RPMI8226 (cell line): Measurements from ENCODE around the gene ST8SIA4.

ENCODE experiments used
- DNase-seq: peaks from one replicate; pipeline ENCODE4 v3.0.0-alpha.2; 2015

ST8SIA4 gene

DNA sequence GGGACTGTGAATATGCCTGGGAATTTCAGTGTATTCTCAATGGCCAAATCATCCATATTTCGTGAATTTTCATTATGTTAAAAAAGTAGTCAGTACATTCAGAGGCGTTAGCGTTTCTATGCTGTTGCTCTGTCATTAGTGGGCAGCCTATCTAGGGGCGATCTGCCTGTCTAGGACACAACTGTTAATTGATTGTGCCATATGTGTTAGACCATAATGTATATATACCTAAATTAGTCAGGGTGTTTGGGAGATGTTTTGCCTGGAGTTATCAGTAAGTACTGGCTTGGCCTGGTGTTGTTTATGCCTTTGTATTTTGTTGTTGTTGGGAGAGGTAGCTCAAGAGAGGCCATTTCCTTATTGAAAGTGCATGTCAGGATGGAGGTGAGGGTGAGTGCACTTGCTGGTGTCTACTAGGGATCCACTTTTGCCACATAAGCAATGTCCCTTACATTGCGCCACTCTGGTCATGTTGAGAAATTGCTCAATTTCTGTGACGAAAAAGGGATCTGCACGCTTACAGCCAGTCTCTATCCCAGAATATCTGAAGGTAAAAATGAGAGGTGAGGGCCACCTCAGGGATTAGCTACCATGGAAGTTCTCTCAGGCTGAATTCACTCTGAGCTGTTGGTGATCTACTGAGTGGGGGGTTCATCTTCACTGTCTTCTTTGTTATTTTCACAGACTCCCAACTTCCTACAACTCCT, 123.3 kb downstream of the ST8SIA4 start:
- peak; percentile 80 for DNase-seq

DNA sequence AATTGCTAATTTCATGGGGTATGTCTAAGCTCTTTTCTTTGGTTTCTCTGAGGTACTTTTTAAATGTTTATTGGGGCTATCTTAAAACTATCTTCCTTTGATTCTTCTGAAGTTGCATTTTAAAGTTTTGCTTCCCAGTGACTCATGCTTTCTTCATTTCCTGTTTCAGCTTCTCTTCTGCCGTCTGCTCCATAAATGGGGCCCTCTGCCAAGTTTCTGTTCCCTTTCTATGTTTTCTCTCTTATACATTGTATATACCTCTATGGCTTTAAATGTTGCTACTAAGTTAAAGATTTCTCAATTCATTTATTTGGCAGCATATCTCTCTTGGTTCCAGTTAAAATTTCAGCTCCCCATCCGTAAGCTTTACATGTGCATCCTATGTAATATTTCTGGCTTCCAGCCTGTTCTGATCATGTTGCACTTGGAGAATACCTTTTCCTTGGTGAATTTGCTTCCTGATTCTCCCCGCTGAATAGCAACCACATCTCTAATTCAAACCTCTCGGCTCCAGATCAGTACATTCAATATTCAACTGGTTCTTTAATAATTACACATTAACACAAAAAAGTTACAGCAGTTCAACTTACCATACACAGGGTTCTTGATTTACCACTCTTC, 125.3 kb downstream of the ST8SIA4 start:
- DNase-seq: peak; percentile 95

DNA sequence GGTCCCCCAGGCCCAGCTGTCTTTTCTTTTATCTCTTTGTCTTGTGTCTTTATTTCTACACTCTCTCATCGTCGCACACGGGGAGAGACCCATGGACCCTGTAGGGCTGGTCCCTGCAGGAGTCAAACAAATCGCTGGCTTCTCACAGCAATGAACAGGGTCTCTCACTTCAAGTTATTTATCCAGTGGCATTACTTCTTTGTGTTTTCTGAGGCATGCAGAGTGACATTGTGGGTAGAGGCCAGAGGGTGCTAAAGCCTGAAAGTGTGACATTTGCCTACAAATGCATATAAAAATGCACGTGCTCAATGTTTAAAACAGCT, 127.6 kb downstream of the ST8SIA4 start:
- DNase-seq: no peak

DNA sequence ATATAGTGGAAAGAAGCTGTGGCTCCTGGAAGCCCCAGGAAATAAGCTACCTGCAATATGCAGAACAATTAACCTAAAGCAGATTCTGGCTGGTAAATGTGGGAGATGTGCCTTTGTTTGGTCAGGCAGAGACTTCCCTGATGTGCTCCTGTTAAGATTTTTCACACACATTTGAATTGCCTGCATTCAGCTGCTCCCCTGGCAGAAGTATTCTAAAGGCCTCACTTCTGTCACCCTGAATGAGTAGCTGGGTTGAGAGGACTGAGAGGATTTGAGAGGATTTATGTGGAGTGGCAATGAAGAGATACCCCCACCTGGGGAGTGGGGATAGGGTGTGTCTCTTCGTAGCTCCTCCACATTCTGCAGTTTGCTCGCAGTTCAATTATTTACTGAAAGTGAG, 130.5 kb downstream of the ST8SIA4 start:
- no peak for DNase-seq

DNA sequence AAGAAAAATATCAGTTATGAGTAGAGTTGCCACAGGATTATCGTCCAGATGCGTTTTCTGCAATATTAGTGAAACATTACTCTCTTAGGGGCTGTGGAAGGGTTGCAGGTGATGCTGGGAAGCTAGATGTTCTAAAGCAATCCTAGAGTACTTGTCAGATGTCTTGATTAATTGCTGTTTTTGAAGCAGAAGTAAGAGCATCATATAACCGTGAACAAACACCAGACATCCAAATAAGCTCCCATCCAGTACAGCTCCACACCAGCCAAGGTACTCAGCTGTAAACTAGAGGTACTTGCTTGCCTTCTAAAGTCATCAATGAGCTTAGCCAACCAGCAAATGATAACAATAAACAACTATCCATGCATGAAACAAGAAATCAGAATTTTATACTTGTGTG, 131.1 kb downstream of the ST8SIA4 start:
- no peak for DNase-seq

DNA sequence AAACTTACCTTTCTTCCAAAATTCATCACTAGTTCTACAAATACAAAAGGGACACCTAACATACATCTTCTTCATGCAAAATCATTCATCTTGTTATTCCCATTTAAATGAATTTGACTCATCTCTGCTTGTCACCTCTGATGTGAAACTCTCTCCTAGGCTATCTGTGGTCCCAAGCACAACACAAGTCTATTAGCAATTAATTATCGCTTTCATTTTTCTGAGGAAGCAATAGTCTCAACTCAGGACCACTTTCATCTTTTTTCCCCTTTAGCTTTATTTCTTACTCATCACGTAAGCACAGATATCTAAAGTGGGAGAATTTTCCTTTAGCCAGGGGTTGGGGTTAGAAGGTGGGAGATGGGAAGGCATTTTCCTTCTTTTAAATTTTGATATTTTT, 131.9 kb downstream of the ST8SIA4 start:
- no peak for DNase-seq

DNA sequence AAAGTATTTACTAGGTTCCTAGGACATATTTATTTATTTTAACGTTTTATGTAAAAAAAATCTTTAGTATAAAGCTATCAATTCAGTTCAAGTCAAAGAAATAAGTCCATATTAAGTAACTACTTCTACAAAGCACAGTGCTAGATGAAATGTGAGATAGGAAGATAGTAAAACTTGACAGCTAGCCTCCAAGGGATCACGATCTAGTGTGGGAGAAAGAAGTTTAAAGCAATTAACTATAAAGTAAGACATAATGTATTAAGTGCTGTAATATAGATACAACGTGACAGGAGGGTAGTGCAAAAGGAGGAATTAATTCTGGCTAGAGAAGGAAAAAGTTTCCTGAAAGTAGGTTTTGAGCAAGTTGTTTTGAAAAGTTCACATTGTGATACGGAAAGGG, 134.9 kb downstream of the ST8SIA4 start:
- DNase-seq: no peak

DNA sequence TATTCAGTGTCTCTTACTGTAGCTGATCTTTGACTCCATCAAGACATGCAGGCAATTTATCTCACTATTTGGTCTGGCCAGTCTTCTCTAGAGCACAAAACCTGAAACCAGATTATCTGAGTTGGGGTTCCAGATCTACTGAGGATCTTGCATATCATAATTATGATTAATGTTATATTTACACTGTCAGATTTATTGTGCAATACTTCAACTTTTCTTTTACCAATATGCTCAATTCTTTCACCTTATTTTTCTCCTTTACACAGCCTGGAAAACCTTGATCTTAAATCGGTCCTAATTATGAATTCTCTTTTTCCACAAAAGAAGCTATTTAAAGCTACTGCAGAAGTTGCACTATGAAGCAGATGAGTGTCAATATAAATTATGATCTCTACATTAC, 140.1 kb downstream of the ST8SIA4 start:
- DNase-seq: no peak

DNA sequence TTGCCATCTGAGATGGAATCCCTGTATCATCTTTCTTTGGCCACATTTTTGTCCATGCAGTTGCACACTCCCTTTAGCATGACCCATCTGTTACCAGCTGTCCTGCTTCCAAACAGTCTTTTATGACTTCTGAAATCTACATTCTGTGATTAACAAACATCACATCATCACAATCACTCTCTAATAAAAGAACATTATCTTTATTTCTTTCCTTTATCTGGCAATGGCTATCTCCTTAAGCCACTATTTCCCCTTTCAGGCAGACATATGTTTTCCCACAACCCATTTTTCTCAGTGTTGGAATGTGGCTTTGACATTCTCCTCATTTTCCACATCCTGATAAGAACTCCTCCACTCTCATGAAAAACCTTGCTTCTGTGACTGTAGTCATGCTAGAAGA, 141.0 kb downstream of the ST8SIA4 start:
- no peak for DNase-seq

DNA sequence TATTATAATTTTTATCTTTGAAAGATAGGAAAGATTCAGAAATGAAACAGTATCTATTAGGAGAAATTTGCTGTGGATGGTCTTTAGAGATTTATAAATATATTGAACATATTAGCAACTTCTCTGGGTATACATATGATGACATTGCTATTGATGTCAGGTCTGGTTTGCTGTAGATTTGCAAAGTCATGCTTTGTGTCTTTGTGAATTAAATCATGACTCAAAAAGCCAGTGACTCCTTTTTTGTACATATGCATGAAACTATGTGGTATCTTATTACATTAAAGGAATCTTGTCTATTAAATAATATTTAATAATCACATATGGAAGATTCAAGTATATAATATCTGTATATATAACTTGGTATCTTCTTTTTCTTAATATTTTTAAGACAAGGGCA, 141.9 kb downstream of the ST8SIA4 start:
- no peak for DNase-seq

DNA sequence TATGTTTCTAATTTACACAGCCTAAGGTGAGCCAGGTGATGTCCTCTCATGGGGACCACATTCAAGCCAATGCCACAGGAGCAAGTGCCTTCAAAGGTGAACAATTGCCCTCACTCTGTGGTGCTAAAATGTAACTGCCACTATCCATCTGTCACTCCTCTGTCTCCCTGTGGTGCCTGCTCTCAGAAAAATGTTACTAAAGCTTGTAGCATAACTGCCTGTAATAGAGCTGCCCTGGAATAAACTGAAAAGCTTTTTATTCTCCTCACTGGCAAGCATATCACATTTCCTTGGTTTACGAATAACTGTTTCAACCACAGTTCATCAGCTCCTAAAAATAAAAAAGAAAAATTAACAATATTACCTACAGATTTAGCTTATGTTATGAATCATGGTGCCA, 142.4 kb downstream of the ST8SIA4 start:
- DNase-seq: no peak

DNA sequence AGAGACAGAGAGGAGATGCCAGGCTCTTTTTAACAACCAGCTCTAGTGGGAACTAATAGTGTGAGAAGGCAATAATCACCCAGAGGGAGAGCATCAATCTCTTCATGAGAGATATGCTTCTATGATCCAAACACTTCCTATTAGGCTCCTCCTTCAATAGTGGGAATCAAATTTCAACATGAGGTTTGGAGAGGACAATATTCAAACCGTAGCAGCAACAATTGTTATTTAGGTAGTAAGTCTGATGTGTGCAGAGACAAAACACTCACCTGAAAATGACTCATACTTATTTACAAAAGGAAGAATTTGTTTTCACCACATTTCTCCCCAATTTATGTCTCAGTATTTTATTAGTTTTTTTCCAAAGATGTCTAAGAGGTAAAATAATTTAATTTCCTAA, 144.3 kb downstream of the ST8SIA4 start:
- no peak for DNase-seq

DNA sequence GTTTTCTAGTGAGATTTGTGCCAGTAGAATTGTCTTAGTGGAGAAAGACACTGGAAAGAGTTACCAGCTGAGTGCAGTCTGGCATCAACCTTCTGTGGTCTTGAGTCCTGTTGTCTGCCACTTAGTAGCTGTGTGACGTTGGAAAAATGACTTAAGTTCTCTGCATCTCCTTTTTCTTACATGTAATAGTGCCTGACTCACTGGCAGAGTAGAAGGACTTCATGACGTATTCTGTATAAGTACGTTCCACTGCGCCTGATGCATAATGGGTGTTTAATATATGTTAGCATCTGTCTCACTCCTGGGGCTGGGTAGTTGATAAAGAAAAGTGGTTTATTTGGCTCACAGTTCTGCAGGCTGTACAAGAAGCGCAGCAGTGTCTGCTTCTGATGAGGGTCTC, 144.8 kb downstream of the ST8SIA4 start:
- DNase-seq: no peak

DNA sequence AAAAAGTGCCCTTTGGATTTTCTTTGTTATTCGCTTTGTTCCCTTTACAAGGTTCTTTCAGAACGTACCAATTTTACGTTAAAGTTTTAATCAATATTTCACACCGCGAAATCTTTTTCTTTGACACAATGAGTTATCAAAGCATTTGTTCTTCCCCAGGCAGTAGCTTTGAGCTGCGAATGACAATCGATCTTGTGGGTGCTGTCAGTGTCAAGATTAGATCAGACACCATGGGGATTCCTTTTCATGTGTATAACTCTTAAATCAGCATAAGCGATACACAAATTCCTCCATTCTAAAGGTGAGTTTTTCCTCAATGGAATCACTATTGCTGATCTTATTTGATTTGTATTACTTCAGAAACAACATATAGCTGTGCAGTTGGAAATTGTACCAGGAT, 145.5 kb downstream of the ST8SIA4 start:
- no peak for DNase-seq
